Progenitor cell of endocrine pancreas (in vitro differentiated cells): ENCODE data around the gene TMEM269. TPM values are rescaled to one million over a fixed set of nuclear protein-coding genes. Genes with fewer than 3 reads are reported as not detected.

Source experiments
- DNase-seq: peaks from one replicate; pipeline ENCODE4 v3.0.0; 2021; ENCODE audit warnings: low spot score; ENCODE audit not compliant: unreplicated experiment
- H3K27ac Mint-ChIP-seq: 2 replicates; pipeline ENCODE4 v1.8.0; 2021; ENCODE audit warnings: mild to moderate bottlenecking, moderate library complexity, mixed read lengths
- H3K27me3 Mint-ChIP-seq: 2 replicates; pipeline ENCODE4 v1.8.0; 2021; ENCODE audit warnings: mixed read lengths
- H3K36me3 Mint-ChIP-seq: 2 replicates; pipeline ENCODE4 v1.8.0; 2022; ENCODE audit warnings: mixed read lengths; ENCODE audit not compliant: insufficient read depth
- H3K4me1 Mint-ChIP-seq: 2 replicates; pipeline ENCODE4 v1.8.0; 2021; ENCODE audit warnings: low read depth, mixed read lengths
- H3K4me3 Mint-ChIP-seq: 2 replicates; pipeline ENCODE4 v1.8.0; 2021; ENCODE audit warnings: low read depth, mild to moderate bottlenecking, moderate library complexity, mixed read lengths
- H3K9me3 Mint-ChIP-seq: 2 replicates; pipeline ENCODE4 v1.8.0; 2021; ENCODE audit warnings: low read depth, mixed read lengths
- total RNA-seq: library from RNA; stranded (reverse); gene quantifications from 2 replicates; pipeline ENCODE4 v1.2.1, GENCODE V29; 2021
- TF ChIP-seq, protein P1 (sequence below): fragments of 200-600 bp; sonication (generic); IDR thresholded peaks from one replicate; pipeline ENCODE4 v1.5.0; 2021; ENCODE audit warnings: antibody characterized with exemption, mild to moderate bottlenecking; ENCODE audit not compliant: unreplicated experiment

Gene TMEM269
- total RNA-seq, 1 donor from 2014 or later: 0.48 TPM

DNA sequence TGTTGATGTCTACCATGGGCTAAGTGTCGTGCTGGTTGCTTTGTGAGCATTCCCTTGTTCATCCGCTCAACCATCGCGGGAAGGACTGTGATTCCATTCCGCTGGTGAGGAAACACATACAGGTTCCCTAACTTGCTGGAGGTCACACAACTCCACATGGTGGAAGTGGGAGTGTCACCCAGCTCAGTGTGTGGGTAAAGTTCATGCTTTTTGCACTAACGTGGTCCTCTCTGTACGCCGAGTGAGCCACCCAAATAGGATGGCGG is 40.7 kb upstream of the TMEM269 start:
- TF ChIP-seq, protein P1, sequence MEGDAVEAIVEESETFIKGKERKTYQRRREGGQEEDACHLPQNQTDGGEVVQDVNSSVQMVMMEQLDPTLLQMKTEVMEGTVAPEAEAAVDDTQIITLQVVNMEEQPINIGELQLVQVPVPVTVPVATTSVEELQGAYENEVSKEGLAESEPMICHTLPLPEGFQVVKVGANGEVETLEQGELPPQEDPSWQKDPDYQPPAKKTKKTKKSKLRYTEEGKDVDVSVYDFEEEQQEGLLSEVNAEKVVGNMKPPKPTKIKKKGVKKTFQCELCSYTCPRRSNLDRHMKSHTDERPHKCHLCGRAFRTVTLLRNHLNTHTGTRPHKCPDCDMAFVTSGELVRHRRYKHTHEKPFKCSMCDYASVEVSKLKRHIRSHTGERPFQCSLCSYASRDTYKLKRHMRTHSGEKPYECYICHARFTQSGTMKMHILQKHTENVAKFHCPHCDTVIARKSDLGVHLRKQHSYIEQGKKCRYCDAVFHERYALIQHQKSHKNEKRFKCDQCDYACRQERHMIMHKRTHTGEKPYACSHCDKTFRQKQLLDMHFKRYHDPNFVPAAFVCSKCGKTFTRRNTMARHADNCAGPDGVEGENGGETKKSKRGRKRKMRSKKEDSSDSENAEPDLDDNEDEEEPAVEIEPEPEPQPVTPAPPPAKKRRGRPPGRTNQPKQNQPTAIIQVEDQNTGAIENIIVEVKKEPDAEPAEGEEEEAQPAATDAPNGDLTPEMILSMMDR: no peak
- no peaks in the 10 kb centered on the region for H3K9me3 Mint-ChIP-seq
- H3K36me3 Mint-ChIP-seq: peaks cover 6% of the 10 kb centered on the region
- H3K27ac Mint-ChIP-seq: no peak overlapping the region
- H3K4me1 Mint-ChIP-seq: peaks cover 13% of the 10 kb centered on the region
- no peaks in the 10 kb centered on the region for H3K27me3 Mint-ChIP-seq
- no peak for DNase-seq
- H3K4me3 Mint-ChIP-seq: no peak overlapping the region

DNA sequence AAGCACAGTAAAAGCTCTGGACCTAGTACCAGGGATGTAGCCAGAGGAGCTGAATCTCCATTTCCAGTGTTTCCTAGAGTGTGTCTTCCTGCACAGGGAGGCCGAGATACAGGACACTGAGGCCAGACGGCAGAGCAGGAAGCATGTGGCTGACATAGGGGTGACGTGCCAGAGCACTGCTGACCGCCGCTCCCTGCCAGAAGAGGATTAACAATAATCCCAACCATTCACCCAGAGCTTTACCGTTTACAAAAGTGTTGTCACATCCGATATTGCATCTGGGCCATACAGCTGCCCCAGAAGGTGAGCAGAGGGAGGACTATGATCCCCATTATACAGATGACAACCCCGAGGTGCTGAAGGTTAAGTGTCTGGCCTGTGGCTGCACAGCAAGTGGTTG is 38.9 kb upstream of the TMEM269 start:
- no peaks in the 10 kb centered on the region for H3K27me3 Mint-ChIP-seq
- TF ChIP-seq, protein P1: no peak
- H3K27ac Mint-ChIP-seq: no peak overlapping the region
- H3K4me1 Mint-ChIP-seq: peaks cover 1% of the 10 kb centered on the region
- peaks cover 5% of the 10 kb centered on the region for H3K9me3 Mint-ChIP-seq
- H3K36me3 Mint-ChIP-seq: peaks cover 16% of the 10 kb centered on the region
- H3K4me3 Mint-ChIP-seq: no peak overlapping the region
- DNase-seq: no peak

DNA sequence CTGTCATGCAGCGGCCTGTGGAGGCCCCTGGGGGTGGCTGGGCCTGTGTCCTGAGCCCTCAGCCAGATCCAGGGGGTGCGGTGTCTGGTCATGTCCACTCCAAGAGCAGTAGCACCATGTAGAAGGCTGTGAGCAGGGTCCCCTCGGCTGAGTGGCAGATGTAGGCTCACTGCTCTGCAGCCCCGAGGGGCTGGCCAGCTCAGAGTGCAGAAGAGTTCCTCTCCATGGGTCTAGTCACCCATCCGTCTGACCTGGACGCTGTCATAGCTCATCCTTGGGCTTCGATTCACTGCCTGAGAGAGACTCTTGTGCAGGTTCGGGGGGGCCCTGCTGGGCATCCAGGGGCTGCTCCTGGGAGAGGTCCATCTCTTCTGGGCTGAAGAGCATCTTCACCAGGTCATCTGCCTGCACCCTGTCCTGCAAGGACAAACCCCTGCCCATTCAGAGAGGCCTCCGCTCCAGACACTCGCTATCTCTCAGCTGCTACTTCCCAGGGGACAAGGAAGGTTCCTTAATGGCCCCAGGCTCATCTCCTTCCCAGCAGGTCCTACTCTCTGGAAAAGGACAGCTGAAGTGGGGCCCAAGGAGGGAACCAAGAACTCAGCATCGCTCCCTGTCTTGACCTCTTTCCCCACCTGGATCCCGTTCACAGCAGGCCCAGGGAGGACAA is 38.2 kb upstream of the TMEM269 start:
- TF ChIP-seq, protein P1: no peak
- Mint-ChIP-seq H3K4me3 (no peak overlapping the region), H3K4me1 (no peaks in the 10 kb centered on the region), H3K36me3 (peaks cover 17% of the 10 kb centered on the region), H3K9me3 (peaks cover 6% of the 10 kb centered on the region), H3K27ac (no peak overlapping the region), H3K27me3 (no peaks in the 10 kb centered on the region)
- DNase-seq: no peak

DNA sequence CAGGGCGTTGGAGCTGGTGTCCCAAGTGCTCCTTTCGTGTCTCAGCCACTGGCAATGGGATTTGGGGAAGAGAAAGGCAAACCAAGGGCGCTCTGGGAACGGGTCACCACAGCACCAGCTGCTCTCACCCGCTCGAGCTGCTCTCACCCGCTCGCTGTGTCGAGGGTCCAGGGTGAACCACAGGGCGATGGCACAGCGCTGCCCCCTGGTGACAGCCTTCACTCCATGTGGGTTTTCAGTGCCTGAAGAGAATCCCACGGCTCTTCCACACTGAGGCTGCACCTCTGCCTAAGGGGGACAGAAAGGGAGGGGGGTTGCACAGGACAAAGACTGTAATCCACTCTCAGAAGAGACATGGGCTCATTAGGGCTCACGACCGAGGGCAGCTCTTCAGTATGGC is 37.7 kb upstream of the TMEM269 start:
- H3K4me1 Mint-ChIP-seq: no peaks in the 10 kb centered on the region
- TF ChIP-seq, protein P1: peak; percentile 75
- no peak overlapping the region for H3K4me3 Mint-ChIP-seq
- DNase-seq: peak; percentile 63
- H3K9me3 Mint-ChIP-seq: peaks cover 12% of the 10 kb centered on the region
- no peak overlapping the region for H3K27ac Mint-ChIP-seq
- peaks cover 22% of the 10 kb centered on the region for H3K36me3 Mint-ChIP-seq
- no peaks in the 10 kb centered on the region for H3K27me3 Mint-ChIP-seq

DNA sequence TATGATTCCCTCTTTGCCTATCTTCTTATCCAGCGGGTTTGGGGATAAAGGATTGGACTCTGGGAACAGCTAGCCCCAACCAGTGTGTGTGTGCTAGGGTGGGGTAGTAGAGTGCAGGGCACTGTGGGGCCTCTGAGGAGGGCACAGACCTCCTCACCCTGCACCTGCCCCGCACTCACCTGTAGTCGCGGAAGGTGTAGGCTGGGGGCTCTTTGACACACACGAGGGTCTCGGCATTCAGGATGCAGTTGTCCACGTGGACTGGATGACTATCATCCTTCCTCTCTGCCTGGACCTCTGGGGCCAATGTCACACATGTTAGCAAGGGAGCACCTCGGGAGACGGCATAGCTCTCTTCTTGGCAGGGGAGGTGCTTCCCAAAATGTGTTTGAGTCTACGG is 36.8 kb upstream of the TMEM269 start:
- no peaks in the 10 kb centered on the region for H3K27me3 Mint-ChIP-seq
- no peak for DNase-seq
- no peaks in the 10 kb centered on the region for H3K4me1 Mint-ChIP-seq
- no peak overlapping the region for H3K27ac Mint-ChIP-seq
- H3K9me3 Mint-ChIP-seq: peaks cover 16% of the 10 kb centered on the region
- TF ChIP-seq, protein P1: no peak
- H3K36me3 Mint-ChIP-seq: peaks cover 31% of the 10 kb centered on the region
- no peak overlapping the region for H3K4me3 Mint-ChIP-seq
